Measurements from ENCODE around the gene ALPG. TPM values are rescaled to one million over a fixed set of nuclear protein-coding genes. Genes with fewer than 3 reads are reported as not detected.
"Not testable (repeated sequence)": the region's sequence is repeated elsewhere in the genome, so short reads cannot be mapped to it uniquely, and the experiment has no call there.

ALPG gene
- total RNA-seq, 1 experiment from 2014 or later: 2.5 TPM

DNA sequence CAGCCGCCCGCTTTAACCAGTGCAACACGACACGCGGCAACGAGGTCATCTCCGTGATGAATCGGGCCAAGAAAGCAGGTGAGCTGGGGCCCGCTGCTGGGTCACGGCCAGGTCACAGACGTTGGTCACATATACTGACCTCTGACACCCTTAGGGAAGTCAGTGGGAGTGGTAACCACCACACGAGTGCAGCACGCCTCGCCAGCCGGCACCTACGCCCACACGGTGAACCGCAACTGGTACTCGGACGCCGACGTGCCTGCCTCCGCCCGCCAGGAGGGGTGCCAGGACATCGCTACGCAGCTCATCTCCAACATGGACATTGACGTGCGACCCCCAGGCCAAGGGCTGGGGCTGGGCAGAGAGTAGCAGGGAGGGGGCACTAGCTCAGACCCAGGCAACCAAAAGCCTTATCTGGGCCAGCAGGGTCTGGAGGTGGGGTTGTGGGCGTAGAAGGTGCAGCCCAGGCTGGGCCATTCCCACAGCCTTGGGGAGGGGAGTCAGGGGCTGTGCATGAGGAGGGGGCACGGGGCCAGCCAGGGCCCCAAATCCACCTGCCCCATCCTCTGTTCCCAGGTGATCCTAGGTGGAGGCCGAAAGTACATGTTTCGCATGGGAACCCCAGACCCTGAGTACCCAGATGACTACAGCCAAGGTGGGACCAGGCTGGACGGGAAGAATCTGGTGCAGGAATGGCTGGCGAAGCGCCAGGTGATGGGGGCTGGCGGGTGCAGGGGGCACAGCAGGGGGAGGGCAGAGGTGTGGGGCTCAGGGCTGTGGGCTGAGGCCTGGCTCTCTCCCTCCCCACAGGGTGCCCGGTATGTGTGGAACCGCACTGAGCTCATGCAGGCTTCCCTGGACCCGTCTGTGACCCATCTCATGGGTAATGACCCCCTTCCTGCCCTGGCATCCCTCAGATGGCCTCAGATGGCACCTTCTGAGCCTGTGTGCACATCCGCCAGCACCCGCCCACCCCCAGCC is 26.7 kb upstream of the ALPG start:
- H3K27me3 Mint-ChIP-seq (ENCODE audit: insufficient read depth, unreplicated experiment); H3K27ac Mint-ChIP-seq (ENCODE audit: unreplicated experiment); H3K9me3 ChIP-seq; BruUV-seq (replicated peaks); H3K4me1 Mint-ChIP-seq (ENCODE audit: low read depth, unreplicated experiment); H3K4me3 Mint-ChIP-seq (ENCODE audit: unreplicated experiment); H3K9me3 Mint-ChIP-seq (ENCODE audit: unreplicated experiment); H3K36me3 ChIP-seq (ENCODE audit: control insufficient read depth, insufficient read depth, low read length); DNase-seq; H3K4me3 ChIP-seq (ENCODE audit: low read depth, low read length); H3K27me3 ChIP-seq (replicated peaks; ENCODE audit: control insufficient read depth, insufficient read depth, low read length); H3K36me3 Mint-ChIP-seq (ENCODE audit: insufficient read depth, unreplicated experiment); intact Hi-C loops (cut with micrococcal nuclease; ENCODE audit: unreplicated experiment); CTCF ChIA-PET; H3K4me1 ChIP-seq; POLR2A ChIA-PET: not testable (repeated sequence)

DNA sequence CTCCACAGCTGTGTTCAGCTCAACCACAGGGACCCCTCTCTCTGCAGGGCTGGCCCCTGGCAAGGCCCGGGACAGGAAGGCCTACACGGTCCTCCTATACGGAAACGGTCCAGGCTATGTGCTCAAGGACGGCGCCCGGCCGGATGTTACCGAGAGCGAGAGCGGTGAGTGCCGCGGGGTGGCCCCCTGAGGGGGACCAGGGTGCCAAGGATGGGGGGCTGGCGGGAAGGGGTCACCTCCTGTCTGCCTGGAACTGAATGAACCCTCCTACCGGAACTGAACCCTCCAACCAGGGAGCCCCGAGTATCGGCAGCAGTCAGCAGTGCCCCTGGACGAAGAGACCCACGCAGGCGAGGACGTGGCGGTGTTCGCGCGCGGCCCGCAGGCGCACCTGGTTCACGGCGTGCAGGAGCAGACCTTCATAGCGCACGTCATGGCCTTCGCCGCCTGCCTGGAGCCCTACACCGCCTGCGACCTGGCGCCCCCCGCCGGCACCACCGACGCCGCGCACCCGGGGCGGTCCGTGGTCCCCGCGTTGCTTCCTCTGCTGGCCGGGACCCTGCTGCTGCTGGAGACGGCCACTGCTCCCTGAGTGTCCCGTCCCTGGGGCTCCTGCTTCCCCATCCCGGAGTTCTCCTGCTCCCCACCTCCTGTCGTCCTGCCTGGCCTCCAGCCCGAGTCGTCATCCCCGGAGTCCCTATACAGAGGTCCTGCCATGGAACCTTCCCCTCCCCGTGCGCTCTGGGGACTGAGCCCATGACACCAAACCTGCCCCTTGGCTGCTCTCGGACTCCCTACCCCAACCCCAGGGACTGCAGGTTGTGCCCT is 25.2 kb upstream of the ALPG start:
- H3K4me1 ChIP-seq; H3K9me3 ChIP-seq; H3K27me3 ChIP-seq (replicated peaks; ENCODE audit: control insufficient read depth, insufficient read depth, low read length); CTCF ChIA-PET; H3K36me3 ChIP-seq (ENCODE audit: control insufficient read depth, insufficient read depth, low read length); H3K27me3 Mint-ChIP-seq (ENCODE audit: insufficient read depth, unreplicated experiment); H3K4me3 Mint-ChIP-seq (ENCODE audit: unreplicated experiment); H3K9me3 Mint-ChIP-seq (ENCODE audit: unreplicated experiment); H3K27ac Mint-ChIP-seq (ENCODE audit: unreplicated experiment); BruUV-seq (replicated peaks); POLR2A ChIA-PET; H3K4me1 Mint-ChIP-seq (ENCODE audit: low read depth, unreplicated experiment); DNase-seq; H3K4me3 ChIP-seq (ENCODE audit: low read depth, low read length); intact Hi-C loops (cut with micrococcal nuclease; ENCODE audit: unreplicated experiment): not testable (repeated sequence)
- H3K36me3 Mint-ChIP-seq (ENCODE audit: insufficient read depth, unreplicated experiment): peaks cover 11% of the 10 kb centered on the region

DNA sequence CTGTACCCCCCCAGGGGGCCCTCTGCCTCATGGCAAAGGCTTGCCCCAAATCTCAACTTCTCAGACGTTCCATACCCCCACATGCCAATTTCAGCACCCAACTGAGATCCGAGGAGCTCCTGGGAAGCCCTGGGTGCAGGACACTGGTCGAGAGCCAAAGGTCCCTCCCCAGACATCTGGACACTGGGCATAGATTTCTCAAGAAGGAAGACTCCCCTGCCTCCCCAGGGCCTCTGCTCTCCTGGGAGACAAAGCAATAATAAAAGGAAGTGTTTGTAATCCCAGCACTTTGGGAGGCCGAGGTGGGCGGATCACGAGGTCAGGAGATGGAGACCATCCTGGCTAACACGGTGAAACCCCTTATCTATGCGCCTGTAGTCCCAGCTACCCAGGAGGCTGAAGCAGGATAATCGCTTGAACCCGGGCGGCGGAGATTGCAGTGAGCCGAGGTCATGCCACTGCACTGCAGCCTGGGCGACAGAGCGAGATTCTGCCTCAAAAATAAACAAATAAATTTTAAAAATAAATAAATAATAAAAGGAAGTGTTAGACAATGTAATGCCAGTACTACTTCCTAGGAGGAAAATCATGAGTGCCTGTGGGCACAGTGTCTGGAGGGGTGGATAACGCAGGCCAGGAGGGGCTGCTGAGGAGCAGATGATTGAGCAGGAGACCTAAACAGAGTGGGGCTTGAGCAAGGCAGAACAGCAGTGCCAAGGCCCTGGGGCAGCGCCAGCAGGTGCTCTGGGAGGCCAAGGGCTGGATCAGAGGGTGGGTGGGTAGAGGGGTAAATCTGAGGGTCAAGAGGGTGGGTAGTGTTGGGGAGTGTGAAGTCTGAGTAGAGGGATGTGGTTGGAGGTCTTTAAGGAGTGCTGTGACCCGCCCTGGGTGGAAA is 24.1 kb upstream of the ALPG start:
- Mint-ChIP-seq H3K27ac (ENCODE audit: unreplicated experiment) (peak overlapping the region; percentile 34), H3K9me3 (ENCODE audit: unreplicated experiment) (no peaks in the 10 kb centered on the region), H3K27me3 (ENCODE audit: insufficient read depth, unreplicated experiment) (no peaks in the 10 kb centered on the region), H3K4me1 (ENCODE audit: low read depth, unreplicated experiment) (peaks cover 9% of the 10 kb centered on the region), H3K36me3 (ENCODE audit: insufficient read depth, unreplicated experiment) (peaks cover 11% of the 10 kb centered on the region), H3K4me3 (ENCODE audit: unreplicated experiment) (no peak overlapping the region)
- no peak for DNase-seq
- Histone ChIP-seq H3K4me1 (peaks cover 16% of the 10 kb centered on the region), H3K4me3 (ENCODE audit: low read depth, low read length) (no peak overlapping the region), H3K9me3 (no peaks in the 10 kb centered on the region), H3K36me3 (ENCODE audit: control insufficient read depth, insufficient read depth, low read length) (no peaks in the 10 kb centered on the region), H3K27me3 (replicated peaks; ENCODE audit: control insufficient read depth, insufficient read depth, low read length) (no peaks in the 10 kb centered on the region)
- ChIA-PET POLR2A (no interaction called here), CTCF (no interaction called here)
- BruUV-seq (replicated peaks): no TSS peak
- intact Hi-C loops (cut with micrococcal nuclease; ENCODE audit: unreplicated experiment): no loop called here
- TF ChIP-seq, protein P1, sequence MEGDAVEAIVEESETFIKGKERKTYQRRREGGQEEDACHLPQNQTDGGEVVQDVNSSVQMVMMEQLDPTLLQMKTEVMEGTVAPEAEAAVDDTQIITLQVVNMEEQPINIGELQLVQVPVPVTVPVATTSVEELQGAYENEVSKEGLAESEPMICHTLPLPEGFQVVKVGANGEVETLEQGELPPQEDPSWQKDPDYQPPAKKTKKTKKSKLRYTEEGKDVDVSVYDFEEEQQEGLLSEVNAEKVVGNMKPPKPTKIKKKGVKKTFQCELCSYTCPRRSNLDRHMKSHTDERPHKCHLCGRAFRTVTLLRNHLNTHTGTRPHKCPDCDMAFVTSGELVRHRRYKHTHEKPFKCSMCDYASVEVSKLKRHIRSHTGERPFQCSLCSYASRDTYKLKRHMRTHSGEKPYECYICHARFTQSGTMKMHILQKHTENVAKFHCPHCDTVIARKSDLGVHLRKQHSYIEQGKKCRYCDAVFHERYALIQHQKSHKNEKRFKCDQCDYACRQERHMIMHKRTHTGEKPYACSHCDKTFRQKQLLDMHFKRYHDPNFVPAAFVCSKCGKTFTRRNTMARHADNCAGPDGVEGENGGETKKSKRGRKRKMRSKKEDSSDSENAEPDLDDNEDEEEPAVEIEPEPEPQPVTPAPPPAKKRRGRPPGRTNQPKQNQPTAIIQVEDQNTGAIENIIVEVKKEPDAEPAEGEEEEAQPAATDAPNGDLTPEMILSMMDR (IDR thresholded peaks at IDR 0.05; ENCODE audit: insufficient read depth in 1 of 2, low read depth in 1 of 2, low read length in 1 of 2, severe bottlenecking in 1 of 2, unreplicated experiment in 1 of 2): no peak

All from Caco-2 (cell line).